Lower leg skin (tissue), 3 donors: ENCODE results near the gene ANXA6.

Experiments
- CTCF ChIP-seq, 3 donors: fragments of 450-650 bp; IDR thresholded peaks; one replicate each; pipeline ENCODE4 v1.5.1; 2016; ENCODE audit warnings: antibody characterized with exemption in 3 of 3, mild to moderate bottlenecking in 3 of 3, moderate library complexity in 2 of 3
- POLR2A ChIP-seq, 2 donors: fragments of 450-650 bp; IDR thresholded peaks; one replicate each; pipeline ENCODE4 v1.6.1; 2016 to 2017; ENCODE audit warnings: antibody characterized with exemption in 2 of 2, mild to moderate bottlenecking in 1 of 2, moderate library complexity in 1 of 2

DNA sequence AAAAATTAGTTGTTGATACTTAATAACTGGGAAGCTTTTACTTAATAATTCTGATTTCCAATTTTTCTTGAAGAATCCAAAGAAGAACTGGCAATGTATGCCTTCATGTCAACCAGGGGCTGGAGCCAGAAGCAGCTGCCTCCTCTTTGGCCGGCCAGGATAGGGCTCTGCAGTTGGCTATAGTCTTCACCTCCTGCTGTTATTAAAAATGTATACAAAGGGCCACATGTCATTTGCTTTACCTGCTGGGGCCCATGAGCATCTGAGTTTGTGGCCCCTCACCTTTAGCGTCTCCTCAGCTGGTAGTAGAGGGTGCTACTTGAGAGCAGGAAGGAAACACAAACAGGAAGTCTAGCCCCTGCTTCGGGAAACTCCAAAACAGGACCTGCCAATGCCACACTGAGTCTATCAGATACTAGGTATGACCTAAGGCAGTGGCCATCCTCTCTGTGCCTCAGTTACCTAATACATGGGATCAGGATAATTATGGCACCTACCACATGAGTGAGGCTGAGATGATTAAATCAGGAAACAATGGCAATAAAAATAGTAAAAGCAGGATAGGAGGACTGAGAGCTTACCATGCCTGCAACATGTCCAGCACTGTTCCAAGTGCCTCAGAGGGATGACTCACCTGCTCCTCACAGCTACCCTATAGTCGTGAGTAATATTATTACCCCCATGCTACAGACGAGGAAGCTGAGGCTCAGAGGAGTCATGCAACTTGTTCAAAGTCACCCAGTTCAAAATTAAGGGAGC lies 45.0 kb upstream of the ANXA6 start:
- no peak for TF ChIP-seq CTCF (IDR thresholded peaks at IDR 0.05)
- TF ChIP-seq POLR2A (IDR thresholded peaks at IDR 0.05), result no peak
